NB4 (cell line): Measurements from ENCODE around the gene GVQW3.
A peak's percentile ranks its signal among the peaks of the same experiment; 100 is the strongest.

Experiments
- DNase-seq: peaks from one replicate; pipeline ENCODE4 v3.0.0; 2010; ENCODE audit warnings: low read depth
- H3K4me3 ChIP-seq: one replicate; pipeline ENCODE4 v1.5.1; 2011; ENCODE audit warnings: mild to moderate bottlenecking, low read depth, low read length, moderate library complexity
- CTCF ChIP-seq: IDR thresholded peaks from one replicate; pipeline ENCODE4 v1.5.1; 2012; ENCODE audit warnings: low read depth, low read length
- MYC ChIP-seq: IDR thresholded peaks from 2 replicates; pipeline ENCODE4 v1.6.1; 2011; ENCODE audit warnings: low read depth, low read length
- POLR2A ChIP-seq: IDR thresholded peaks from 2 replicates; pipeline ENCODE4 v1.6.1; 2011; ENCODE audit warnings: mild to moderate bottlenecking; ENCODE audit not compliant: insufficient read length; ENCODE audit errors: extremely low read depth
- TF ChIP-seq, protein P1 (sequence below): IDR thresholded peaks from 2 replicates; pipeline ENCODE4 v1.6.1; 2011; ENCODE audit warnings: low read depth, low read length

GVQW3 gene

GRCh38 chr11:76419896-76420295, 38.8 kb downstream of the GVQW3 start:
- TF ChIP-seq, protein P1, sequence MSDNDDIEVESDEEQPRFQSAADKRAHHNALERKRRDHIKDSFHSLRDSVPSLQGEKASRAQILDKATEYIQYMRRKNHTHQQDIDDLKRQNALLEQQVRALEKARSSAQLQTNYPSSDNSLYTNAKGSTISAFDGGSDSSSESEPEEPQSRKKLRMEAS: no peak
- peak; percentile 62 for TF ChIP-seq CTCF
- DNase-seq: peak; percentile 44

DNA sequence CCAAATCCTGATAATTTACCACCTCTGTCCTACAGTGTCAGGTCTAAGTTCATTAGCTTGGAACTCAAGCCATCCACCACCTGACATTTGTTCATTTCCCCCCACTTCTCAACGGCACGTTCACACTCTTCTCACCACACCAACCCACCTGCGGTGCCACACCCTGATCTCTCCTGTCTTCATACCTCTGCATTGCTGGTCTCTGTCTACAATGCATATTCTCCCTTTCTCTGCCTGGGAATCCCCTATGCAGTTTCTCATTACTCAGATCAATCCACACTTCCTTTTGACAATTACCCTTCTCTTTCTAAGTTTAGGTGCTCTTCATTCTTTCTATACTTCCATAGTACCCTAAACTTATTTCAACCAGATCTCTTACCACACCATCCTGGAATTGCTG, 43.3 kb downstream of the GVQW3 start:
- TF ChIP-seq, protein P1: no peak
- TF ChIP-seq POLR2A: no peak
- no peak for TF ChIP-seq MYC
- no peak for TF ChIP-seq CTCF
- H3K4me3 ChIP-seq: no peak overlapping the region
- DNase-seq: no peak

More at GRCh38 chr11:76419896-76420295, 38.8 kb downstream of the GVQW3 start:
- no peak overlapping the region for H3K4me3 ChIP-seq

DNA sequence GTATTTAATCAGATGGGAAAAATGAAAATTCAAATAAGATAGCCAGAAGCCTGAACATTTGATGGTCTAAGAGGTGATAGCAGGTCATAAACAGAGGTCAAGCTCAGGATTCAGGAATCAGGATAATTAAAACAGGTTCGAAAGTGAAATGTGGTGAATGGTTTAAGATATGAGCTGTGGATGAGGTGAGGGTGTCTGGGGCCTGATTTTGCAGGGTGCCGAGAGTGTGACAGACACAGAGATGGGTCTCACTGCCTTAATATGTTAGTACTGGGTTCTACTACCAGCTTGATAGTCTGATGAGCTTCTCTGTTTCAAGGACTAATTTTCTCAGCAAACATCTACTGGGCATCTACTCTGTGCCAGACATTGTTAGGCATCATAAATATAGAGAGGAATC, 43.8 kb downstream of the GVQW3 start:
- DNase-seq: no peak
- H3K4me3 ChIP-seq: no peak overlapping the region
- TF ChIP-seq CTCF (no peak), MYC (no peak), POLR2A (no peak)
- TF ChIP-seq, protein P1: no peak

DNA sequence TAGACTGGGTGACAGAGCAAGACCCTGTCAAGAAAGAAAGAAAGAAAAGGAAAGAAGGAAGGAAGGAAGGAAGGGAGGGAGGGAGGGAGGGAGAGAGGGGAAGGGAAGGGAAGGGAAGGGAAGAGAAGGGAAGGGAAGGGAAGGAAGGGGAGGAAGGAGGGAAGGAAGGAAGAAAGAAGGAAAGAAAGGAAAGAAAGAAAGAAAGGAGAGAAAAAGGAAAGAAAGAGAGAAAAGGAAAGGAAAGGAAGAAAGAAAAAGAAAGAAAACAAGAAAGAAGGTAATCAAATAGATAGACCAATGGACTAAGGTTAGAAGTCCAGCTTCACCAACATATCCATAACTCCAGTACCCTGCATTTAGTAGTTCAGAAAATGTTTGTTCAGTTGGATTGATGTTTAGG, 45.5 kb downstream of the GVQW3 start:
- no peak for DNase-seq
- TF ChIP-seq, protein P1: no peak
- TF ChIP-seq POLR2A: no peak
- no peak for TF ChIP-seq CTCF
- no peak for TF ChIP-seq MYC
- H3K4me3 ChIP-seq: no peak overlapping the region

DNA sequence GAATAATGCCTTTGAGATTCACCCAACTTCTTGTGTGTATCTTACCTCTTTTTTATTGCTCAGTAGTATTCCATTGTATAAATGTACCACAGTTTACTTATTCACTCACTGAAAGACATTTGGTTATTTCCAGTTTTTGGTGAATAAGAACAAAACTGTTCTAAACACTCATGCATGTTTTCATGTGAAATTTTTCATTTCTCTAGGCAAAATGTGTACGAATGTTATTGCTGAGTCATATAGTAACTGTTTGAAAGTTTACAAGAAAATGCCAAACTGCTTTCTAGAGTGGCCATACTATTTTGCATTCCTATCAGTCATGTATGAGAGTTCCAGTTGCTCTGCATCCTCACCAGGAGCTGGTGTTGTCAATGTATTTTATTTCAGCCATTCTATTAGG, 54.9 kb downstream of the GVQW3 start:
- TF ChIP-seq MYC (no peak), POLR2A (no peak), CTCF (no peak)
- TF ChIP-seq, protein P1: no peak
- no peak overlapping the region for H3K4me3 ChIP-seq
- no peak for DNase-seq

GRCh38 chr11:76443268-76443980, 62.3 kb downstream of the GVQW3 start:
- TF ChIP-seq CTCF (no peak), MYC (no peak), POLR2A (no peak)
- TF ChIP-seq, protein P1: no peak
- DNase-seq: peak; percentile 32
- H3K4me3 ChIP-seq: peak overlapping the region; percentile 83
